Astrocyte of the cerebellum (primary cell): ENCODE measurements around the gene GPR173.
A peak's percentile ranks its signal among the peaks of the same experiment; 100 is the strongest.

Source experiments
- DNase-seq: peaks from one replicate; pipeline ENCODE4 v3.0.0-alpha.2; 2011; ENCODE audit warnings: low read depth
- H3K4me3 ChIP-seq: 2 replicates; pipeline ENCODE4 v1.5.1; 2011; ENCODE audit warnings: mild to moderate bottlenecking, low read depth, low read length, moderate library complexity
- in situ Hi-C: cut with HindIII; loops from 2 replicates; pipeline ENCODE4 v1.10.0; 2017; ENCODE audit warnings: low sequenced_read_pairs
- TF ChIP-seq, protein P1 (sequence below): IDR thresholded peaks from 2 replicates; pipeline ENCODE4 v1.5.1; 2012; ENCODE audit warnings: low read length, low read depth, moderate library complexity, mild to moderate bottlenecking; ENCODE audit errors: missing control alignments

GPR173 gene

DNA sequence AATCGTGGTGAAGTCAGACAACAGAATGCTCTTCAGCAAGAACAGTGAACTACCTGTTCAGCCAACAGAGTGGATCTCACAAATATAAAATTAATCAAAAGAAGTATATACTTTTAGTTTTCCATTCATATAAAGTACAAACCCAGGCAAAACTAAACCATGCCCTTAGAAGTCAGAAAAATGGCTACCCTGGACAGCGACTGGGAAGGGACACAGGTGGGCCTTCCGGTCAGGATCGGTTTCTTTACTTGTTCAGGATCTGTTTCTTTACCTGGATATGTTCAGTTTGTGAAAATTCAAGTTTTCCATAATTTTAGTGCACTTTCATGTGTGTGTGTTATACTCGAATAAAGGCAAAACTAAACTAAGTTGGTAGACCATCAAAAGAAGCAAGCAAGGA lies 12.4 kb upstream of the GPR173 start:
- no peak for DNase-seq
- no peak overlapping the region for H3K4me3 ChIP-seq
- TF ChIP-seq, protein P1, sequence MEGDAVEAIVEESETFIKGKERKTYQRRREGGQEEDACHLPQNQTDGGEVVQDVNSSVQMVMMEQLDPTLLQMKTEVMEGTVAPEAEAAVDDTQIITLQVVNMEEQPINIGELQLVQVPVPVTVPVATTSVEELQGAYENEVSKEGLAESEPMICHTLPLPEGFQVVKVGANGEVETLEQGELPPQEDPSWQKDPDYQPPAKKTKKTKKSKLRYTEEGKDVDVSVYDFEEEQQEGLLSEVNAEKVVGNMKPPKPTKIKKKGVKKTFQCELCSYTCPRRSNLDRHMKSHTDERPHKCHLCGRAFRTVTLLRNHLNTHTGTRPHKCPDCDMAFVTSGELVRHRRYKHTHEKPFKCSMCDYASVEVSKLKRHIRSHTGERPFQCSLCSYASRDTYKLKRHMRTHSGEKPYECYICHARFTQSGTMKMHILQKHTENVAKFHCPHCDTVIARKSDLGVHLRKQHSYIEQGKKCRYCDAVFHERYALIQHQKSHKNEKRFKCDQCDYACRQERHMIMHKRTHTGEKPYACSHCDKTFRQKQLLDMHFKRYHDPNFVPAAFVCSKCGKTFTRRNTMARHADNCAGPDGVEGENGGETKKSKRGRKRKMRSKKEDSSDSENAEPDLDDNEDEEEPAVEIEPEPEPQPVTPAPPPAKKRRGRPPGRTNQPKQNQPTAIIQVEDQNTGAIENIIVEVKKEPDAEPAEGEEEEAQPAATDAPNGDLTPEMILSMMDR = no peak
- in situ Hi-C loops = no loop called here

DNA sequence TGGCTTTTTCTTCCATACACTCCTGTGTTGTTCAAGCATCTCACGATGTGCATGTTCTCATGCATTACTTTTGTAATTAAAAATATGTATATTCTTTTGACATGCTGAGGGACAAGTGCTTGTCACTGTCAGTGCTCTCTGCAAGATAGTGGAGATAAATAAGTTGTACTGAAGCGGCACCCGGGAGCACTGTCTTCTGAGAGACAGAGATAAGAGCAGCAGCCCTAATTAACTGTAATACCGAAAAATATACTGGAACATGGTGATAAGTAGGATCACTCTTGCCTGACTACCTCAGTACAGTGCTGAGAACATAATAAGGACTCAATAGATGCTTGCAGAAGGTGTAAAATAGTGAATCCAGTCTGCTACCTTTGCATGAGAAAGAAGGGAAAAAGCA lies 9.4 kb upstream of the GPR173 start:
- DNase-seq = no peak
- TF ChIP-seq, protein P1 = no peak
- no peak overlapping the region for H3K4me3 ChIP-seq
- in situ Hi-C loops = no loop called here

DNA sequence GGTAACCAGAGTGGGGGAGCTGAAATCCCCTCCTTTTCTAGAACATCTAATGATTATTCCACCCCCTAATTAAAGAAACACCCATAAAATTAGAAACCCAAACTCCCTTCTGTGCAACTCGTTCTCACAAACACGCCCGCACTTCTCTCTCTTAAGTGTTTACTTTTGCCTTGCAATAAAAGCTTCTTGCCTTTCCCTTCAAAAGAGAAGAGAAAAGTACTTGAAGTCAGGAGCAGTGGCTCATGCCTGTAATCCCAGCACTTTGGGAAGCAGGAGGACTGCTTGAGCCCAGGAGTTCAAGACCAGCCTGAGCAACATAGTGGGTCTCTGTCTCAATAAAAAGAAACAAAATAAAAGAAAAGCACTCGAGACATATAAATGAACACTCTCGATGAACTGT lies 3.6 kb upstream of the GPR173 start:
- H3K4me3 ChIP-seq = no peak overlapping the region
- DNase-seq = no peak
- in situ Hi-C loops = no loop called here
- TF ChIP-seq, protein P1 = no peak

DNA sequence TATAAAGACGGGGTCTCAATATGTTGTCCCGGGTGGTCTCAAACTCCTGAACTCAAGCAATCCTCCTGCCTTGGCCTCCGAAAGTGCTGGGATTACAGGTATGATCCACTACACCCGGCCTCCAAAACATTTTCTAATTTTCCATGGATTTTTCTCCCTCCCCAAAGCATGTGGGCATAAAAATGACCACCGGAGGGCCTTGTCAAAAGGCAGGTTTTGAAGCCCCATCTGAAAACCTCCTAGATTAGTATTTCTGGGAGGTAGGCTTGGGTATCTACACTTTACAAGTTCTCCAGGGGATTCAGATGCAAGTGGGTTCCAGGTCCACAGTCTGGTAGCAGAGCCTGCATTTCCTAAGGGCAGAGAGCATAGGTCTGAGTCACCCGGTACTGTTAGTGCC lies 1.4 kb upstream of the GPR173 start:
- DNase-seq = no peak
- H3K4me3 ChIP-seq = no peak overlapping the region
- TF ChIP-seq, protein P1 = peak; percentile 43
- in situ Hi-C loops = no loop called here

DNA sequence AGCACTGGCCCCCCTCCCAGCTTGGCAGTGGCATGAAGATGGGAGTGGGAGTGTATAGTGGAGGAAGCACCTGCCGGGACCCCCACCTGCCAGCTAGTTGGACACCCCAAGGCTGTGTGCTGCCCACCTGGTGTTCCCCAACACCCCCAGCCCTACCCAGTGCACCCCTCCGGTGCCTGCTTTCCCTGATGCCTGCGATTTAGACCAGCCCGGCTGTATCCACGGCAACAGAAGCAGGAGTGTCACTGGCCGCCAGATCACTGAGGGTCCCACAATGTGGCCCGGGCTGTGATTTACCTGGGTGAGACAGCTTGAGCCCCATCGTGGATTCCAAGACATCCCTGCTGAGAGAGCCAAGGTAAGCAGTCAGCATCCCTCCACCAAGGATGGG lies 533 bp downstream of the GPR173 start:
- DNase-seq = no peak
- in situ Hi-C loops = no loop called here
- TF ChIP-seq, protein P1 = no peak
- peak overlapping the region; percentile 56 for H3K4me3 ChIP-seq

DNA sequence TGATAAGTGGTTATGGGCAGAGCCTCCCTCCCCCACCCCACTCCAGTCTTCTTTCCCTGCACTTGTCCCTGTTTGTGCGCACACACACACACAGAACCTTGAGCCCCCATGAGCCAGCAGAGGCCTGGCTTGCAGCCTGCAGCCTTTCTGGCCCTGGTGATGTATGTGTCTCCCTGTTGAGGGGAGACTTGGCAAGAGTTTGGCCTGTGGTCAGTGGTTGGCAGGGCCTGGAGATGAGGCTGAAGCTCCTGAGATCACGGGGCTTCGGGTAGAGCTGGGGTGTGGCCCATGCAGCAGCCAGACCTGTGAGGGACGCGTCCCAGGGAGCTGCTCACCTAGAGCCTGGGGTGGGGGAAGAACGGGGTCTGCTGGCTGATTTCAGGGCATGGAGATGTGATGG lies 2.3 kb downstream of the GPR173 start:
- in situ Hi-C loops = no loop called here
- peak; percentile 18 for DNase-seq
- TF ChIP-seq, protein P1 = no peak
- H3K4me3 ChIP-seq = peak overlapping the region; percentile 56

DNA sequence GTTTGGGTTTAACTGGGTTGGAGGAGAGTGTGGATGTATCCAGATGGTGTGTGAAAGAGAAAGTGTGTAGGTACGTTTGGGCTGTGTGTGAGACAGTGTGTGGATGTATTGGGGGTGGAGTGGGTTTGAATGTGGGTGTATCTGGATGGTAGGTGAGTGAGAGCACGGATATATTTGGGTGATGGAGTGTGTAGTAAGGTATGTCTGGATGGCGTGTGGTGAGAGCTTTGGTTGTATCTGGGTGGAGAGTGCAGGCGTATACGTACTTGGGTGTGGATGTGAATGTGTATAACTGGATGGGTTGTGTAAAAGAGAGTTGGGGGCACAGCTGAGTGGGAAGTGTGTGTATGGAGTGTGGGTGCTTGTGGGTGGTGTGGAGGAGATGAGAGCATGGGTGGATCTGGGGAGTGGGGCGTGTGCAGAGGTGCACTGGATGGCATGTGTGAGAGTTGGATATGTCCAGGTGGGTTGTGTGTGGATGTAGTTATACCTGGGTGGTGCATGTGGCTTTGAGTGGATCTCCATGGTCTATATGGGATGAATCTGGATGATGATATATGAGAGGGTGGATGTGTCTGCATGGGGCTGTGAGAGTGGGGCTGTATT lies 6.8 kb downstream of the GPR173 start:
- no peak overlapping the region for H3K4me3 ChIP-seq
- no peak for DNase-seq
- in situ Hi-C loops = no loop called here
- TF ChIP-seq, protein P1 = no peak
